Colonic mucosa (tissue), 4 donors: Measurements from ENCODE around the gene SCAF4. TPM values are rescaled to one million over a fixed set of nuclear protein-coding genes. Genes with fewer than 3 reads are reported as not detected.

Experiments used
- DNase-seq: peaks from one replicate; pipeline ENCODE4 v3.0.0-alpha.2; 2020
- H3K27ac ChIP-seq: fragments of 200-600 bp; one replicate; pipeline ENCODE4 v1.8.0; 2021
- H3K27me3 ChIP-seq: fragments of 200-600 bp; one replicate; pipeline ENCODE4 v1.8.0; 2021
- H3K36me3 ChIP-seq: fragments of 200-600 bp; one replicate; pipeline ENCODE4 v1.8.0; 2021
- H3K4me1 ChIP-seq: fragments of 200-600 bp; one replicate; pipeline ENCODE4 v1.8.0; 2021; ENCODE audit warnings: mild to moderate bottlenecking
- H3K4me3 ChIP-seq: fragments of 200-600 bp; one replicate; pipeline ENCODE4 v1.8.0; 2021
- H3K9ac ChIP-seq, 2 donors: one replicate each; pipeline ENCODE4 v1.7.0; 2013; ENCODE audit warnings: control low read depth in 2 of 2, low read depth in 2 of 2, low read length in 2 of 2
- H3K9me3 ChIP-seq: fragments of 200-600 bp; one replicate; pipeline ENCODE4 v1.8.0; 2021
- CTCF ChIP-seq: fragments of 200-600 bp; IDR thresholded peaks from one replicate; pipeline ENCODE4 v1.8.0; 2022; ENCODE audit warnings: antibody characterized with exemption, mild to moderate bottlenecking
- intact Hi-C: fragments of 100-400 bp; cut with DNase I; formaldehyde crosslinking; loops from one replicate; pipeline ENCODE4 v1.14.1; 2022
- total RNA-seq, 2 donors: library from RNA; stranded (reverse); fragmentation: NEBNext Ultra II Directional in 1 of 2; extraction: Animal tissue kit (Norgen Biotek cat#: 25700) in 1 of 2; gene quantifications; one replicate each; pipeline ENCODE4 v1.2.1, GENCODE V29; 2021
- donor health status: healthy.
- donor health status: DM: no; HTN: no; CAD: no.
- donor health status: DM: no; HTN: no; CAD: no.

The SCAF4 gene
- total RNA-seq, 2 donors from 2014 or later = 35.1 to 35.9 TPM

- H3K9ac ChIP-seq = no peak overlapping the region
- H3K4me3 ChIP-seq = no peak overlapping the region
- intact Hi-C loops = no loop called here
- no peaks in the 10 kb centered on the region for H3K36me3 ChIP-seq
- no peaks in the 10 kb centered on the region for H3K4me1 ChIP-seq
- H3K9me3 ChIP-seq = no peaks in the 10 kb centered on the region
- H3K27ac ChIP-seq = no peak overlapping the region
- no peaks in the 10 kb centered on the region for H3K27me3 ChIP-seq
- TF ChIP-seq CTCF = no peak
- DNase-seq = no peak
These were observed 106.9 kb downstream of the SCAF4 start for GRCh38 chr21:31624961-31625491.

- no peak overlapping the region for H3K4me3 ChIP-seq
- H3K27me3 ChIP-seq = no peaks in the 10 kb centered on the region
- H3K27ac ChIP-seq = no peak overlapping the region
- H3K9ac ChIP-seq = no peak overlapping the region
- H3K9me3 ChIP-seq = no peaks in the 10 kb centered on the region
- no peaks in the 10 kb centered on the region for H3K36me3 ChIP-seq
- DNase-seq = no peak
- H3K4me1 ChIP-seq = no peaks in the 10 kb centered on the region
- TF ChIP-seq CTCF = no peak
- intact Hi-C loops = no loop called here
These were observed 107.7 kb downstream of the SCAF4 start for GRCh38 chr21:31624181-31624580.

DNA sequence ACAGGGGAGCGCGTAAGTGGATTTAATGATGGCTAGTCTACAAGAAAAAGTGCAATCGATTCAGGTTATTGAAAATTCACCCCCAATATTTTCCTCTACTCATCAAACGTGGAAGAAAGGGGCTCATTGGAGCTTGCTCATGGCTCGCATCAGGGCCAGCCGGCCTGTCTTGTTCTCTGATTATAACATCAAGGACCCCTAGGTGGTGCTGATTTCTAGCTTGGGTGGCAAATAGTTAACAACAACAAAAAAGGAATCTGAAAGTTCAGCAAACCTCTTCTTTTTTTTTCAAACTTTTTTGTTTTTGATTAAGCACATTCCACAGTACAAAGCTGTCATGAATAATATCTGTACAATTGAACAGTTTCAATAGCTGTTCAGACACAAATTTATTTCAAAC lies 108.3 kb downstream of the SCAF4 start:
- no peak for TF ChIP-seq CTCF
- DNase-seq = no peak
- no peak overlapping the region for H3K4me3 ChIP-seq
- H3K9me3 ChIP-seq = no peaks in the 10 kb centered on the region
- H3K27ac ChIP-seq = no peak overlapping the region
- intact Hi-C loops = no loop called here
- H3K27me3 ChIP-seq = no peaks in the 10 kb centered on the region
- no peak overlapping the region for H3K9ac ChIP-seq
- H3K36me3 ChIP-seq = no peaks in the 10 kb centered on the region
- no peaks in the 10 kb centered on the region for H3K4me1 ChIP-seq

GRCh38 chr21:31622397-31622796 lies 109.5 kb downstream of the SCAF4 start:
- intact Hi-C loops = no loop called here
- no peak overlapping the region for H3K9ac ChIP-seq
- no peak for TF ChIP-seq CTCF
- H3K27ac ChIP-seq = no peak overlapping the region
- no peaks in the 10 kb centered on the region for H3K9me3 ChIP-seq
- DNase-seq = no peak
- no peaks in the 10 kb centered on the region for H3K27me3 ChIP-seq
- no peak overlapping the region for H3K4me3 ChIP-seq
- H3K4me1 ChIP-seq = no peaks in the 10 kb centered on the region
- no peaks in the 10 kb centered on the region for H3K36me3 ChIP-seq

Other genes with a start within 250 kb of the SCAF4 start
- 100 to 1,000 TPM; 320 to 322 TPM for gene SOD1, start 72.4 kb downstream of the SCAF4 start, total RNA-seq
- gene HUNK, start 140.9 kb upstream of the SCAF4 start, total RNA-seq = 10 to 100 TPM in 1 of 2 donors, 1 to 10 TPM in 1; 7.2 to 13.0 TPM